ENCODE results near the gene IDS.
A peak's percentile ranks its signal among the peaks of the same experiment; 100 is the strongest.
"Not testable (repeated sequence)": the region's sequence is repeated elsewhere in the genome, so short reads cannot be mapped to it uniquely, and the experiment has no call there.

IDS gene

GRCh38 chrX:149506349-149506748, 1.2 kb upstream of the IDS start:
- DNase-seq: no peak
- intact Hi-C loops (cut with DNase I): no loop called here

GRCh38 chrX:149505671-149506070, 565 bp upstream of the IDS start:
- DNase-seq: no peak
- intact Hi-C loops (cut with DNase I): no loop called here

- peak in 27 of 42 donors; percentile 17 to 62 (median 42) for DNase-seq
- intact Hi-C loops (cut with DNase I): no loop called here
Measured at GRCh38 chrX:149504226-149504914, 736 bp downstream of the IDS start.

GRCh38 chrX:149503446-149503845, 1.7 kb downstream of the IDS start:
- DNase-seq: peak in 33 of 42 donors; percentile 20 to 80 (median 56)
- intact Hi-C loops (cut with DNase I): not testable (repeated sequence)

- DNase-seq; intact Hi-C loops (cut with DNase I): not testable (repeated sequence)
Measured at GRCh38 chrX:149502923-149503322, 2.2 kb downstream of the IDS start.

GRCh38 chrX:149499766-149500165, 5.3 kb downstream of the IDS start:
- intact Hi-C loops (cut with DNase I): no loop called here
- DNase-seq: peak in 1 of 42 donors; percentile 1

GRCh38 chrX:149498767-149499166, 6.3 kb downstream of the IDS start:
- intact Hi-C loops (cut with DNase I): no loop called here

GRCh38 chrX:149497626-149498025, 7.5 kb downstream of the IDS start:
- no peak for DNase-seq
- intact Hi-C loops (cut with DNase I): no loop called here

More at GRCh38 chrX:149498767-149499166, 6.3 kb downstream of the IDS start:
- no peak for DNase-seq

GRCh38 chrX:149497054-149497453, 8.1 kb downstream of the IDS start:
- intact Hi-C loops (cut with DNase I): no loop called here
- no peak for DNase-seq

GRCh38 chrX:149495573-149496071, 9.5 kb downstream of the IDS start:
- peak in 2 of 42 donors; percentile 10 to 41 for DNase-seq

GRCh38 chrX:149494844-149495565, 10.1 kb downstream of the IDS start:
- intact Hi-C loops (cut with DNase I): no loop called here
- DNase-seq: peak in 1 of 42 donors; percentile 2

More at GRCh38 chrX:149495573-149496071, 9.5 kb downstream of the IDS start:
- intact Hi-C loops (cut with DNase I): no loop called here

- intact Hi-C loops (cut with DNase I): no loop called here
- peak in 1 of 42 donors; percentile 2 for DNase-seq
Measured at GRCh38 chrX:149493567-149494562, 11.2 kb downstream of the IDS start.

- no peak for DNase-seq
- intact Hi-C loops (cut with DNase I): no loop called here
Measured at GRCh38 chrX:149491812-149492211, 13.3 kb downstream of the IDS start.

GRCh38 chrX:149490100-149490499, 15.0 kb downstream of the IDS start:
- intact Hi-C loops (cut with DNase I): no loop called here
- no peak for DNase-seq

- intact Hi-C loops (cut with DNase I); DNase-seq: not testable (repeated sequence)
Measured at GRCh38 chrX:149488411-149489052, 16.6 kb downstream of the IDS start.

GRCh38 chrX:149488008-149488407, 17.1 kb downstream of the IDS start:
- intact Hi-C loops (cut with DNase I); DNase-seq: not testable (repeated sequence)

- intact Hi-C loops (cut with DNase I): no loop called here
- peak in 1 of 42 donors; percentile 6 for DNase-seq
Measured at GRCh38 chrX:149487292-149487691, 17.8 kb downstream of the IDS start.

GRCh38 chrX:149476513-149476912, 28.6 kb downstream of the IDS start:
- intact Hi-C loops (cut with DNase I): no loop called here
- no peak for DNase-seq

- intact Hi-C loops (cut with DNase I): no loop called here
- DNase-seq: no peak
Measured at GRCh38 chrX:149473966-149474365, 31.1 kb downstream of the IDS start.

All from head of caudate nucleus (tissue), 42 donors.